Stimulated activated CD4-positive, alpha-beta T cell treated with anti-CD3 and anti-CD28 coated beads, Interleukin-4, amount 100 ng/mL, for 4 hours (primary cell): ENCODE measurements around the gene NOB1.
A peak's percentile ranks its signal among the peaks of the same experiment; 100 is the strongest.

Experiments used
- DNase-seq, 2 experiments: peaks; one replicate each; pipeline ENCODE4 v3.0.0-alpha.2; 2020

NOB1 gene

DNA sequence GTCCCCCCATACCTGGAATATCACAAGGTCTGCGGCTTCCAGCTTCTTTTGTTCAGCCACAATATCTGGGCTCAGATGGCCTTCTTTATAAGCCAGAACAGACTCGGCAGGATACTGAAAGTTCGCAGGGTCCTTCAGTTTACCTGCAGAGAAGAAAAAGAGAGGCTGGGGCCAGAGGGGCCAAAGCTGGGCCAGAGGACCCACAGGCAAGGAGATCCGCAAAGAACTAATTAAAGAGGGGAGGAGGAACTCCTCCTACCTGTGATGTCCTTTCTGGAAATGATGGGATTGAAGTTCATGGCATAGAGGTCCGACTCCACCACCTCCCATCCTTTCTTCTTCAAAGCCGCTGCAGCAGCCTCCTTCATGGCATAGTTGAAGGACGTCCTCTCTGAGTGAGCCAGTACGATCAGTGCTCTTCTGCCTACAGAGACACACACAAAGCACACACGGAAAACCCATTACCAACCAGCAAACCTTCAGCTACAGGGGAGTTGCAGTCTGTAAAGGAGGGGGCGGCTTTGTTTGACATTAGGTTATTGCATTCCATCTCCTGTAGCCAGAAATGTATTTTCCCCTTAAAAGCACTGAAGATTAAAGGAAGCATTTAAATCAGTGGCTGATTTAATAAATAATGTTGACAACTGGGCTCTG lies 36.5 kb downstream of the NOB1 start:
- DNase-seq: no peak

DNA sequence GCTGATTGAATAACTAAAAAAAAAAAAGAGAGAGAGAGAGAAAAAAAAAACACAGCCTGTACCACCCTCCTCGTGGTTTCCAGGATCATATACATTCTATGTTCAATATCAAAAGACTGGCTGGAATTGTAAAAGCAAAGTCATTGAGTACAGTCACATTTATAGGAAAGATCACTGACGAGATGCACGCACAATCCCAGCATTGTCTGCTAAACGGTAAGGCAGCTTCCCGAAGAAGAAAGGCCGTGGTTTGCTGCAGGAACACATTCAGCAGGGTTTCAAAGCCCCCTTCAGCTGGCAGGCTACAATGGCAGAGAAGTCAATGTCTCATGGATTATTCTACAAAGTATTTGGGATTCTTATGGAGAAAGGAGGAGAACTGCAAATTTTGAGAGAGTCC lies 37.7 kb downstream of the NOB1 start:
- DNase-seq: no peak

DNA sequence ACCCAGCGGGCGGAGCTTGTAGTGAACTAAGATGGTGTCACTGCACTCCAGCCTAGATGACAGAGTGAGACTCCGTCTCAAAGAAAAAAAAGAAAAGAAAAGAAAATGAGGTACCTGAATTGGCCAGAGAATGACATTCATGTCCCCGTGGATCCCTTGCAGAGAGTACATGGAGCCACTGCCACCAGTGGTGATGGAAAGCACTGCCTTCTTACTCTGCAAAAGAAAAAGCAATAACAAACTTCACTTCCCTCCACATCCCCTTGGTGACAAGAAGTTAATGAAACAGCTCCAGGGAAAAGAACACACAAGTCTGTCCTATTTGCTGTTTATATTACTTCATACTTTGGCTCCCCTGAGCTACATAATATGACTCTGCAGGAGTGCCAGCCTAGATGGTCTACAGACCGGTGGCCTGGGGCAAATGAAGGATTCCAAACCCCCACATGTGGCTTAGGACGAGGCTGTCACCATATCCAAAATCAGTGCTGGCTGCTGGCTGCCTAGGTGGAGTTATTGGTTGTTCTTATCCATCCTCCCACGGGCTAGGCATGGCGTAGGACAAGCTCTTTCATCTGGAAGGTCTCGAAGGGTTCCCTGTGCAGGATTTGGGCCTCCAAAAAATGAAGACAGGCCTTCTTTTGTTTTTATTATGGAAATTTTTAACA lies 41.7 kb downstream of the NOB1 start:
- DNase-seq: no peak

DNA sequence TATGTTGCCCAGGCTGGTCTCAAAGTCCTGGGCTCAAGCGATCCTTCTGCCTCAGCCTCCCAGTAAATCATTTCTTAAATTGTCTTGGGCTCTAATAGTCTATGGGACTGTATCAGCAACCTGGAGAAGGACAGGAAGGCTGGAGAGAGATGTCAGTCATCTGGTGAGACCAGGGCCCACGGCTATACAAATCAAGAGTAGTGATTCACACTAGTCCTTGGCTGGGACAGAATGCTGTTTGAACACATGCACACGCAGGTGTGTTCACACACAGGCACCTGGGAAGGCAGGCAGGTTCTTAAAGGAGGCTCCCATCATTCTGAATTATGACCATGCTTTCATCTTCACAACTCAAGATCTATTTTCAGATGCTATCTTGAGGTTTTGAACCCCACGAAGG lies 42.4 kb downstream of the NOB1 start:
- DNase-seq: no peak

DNA sequence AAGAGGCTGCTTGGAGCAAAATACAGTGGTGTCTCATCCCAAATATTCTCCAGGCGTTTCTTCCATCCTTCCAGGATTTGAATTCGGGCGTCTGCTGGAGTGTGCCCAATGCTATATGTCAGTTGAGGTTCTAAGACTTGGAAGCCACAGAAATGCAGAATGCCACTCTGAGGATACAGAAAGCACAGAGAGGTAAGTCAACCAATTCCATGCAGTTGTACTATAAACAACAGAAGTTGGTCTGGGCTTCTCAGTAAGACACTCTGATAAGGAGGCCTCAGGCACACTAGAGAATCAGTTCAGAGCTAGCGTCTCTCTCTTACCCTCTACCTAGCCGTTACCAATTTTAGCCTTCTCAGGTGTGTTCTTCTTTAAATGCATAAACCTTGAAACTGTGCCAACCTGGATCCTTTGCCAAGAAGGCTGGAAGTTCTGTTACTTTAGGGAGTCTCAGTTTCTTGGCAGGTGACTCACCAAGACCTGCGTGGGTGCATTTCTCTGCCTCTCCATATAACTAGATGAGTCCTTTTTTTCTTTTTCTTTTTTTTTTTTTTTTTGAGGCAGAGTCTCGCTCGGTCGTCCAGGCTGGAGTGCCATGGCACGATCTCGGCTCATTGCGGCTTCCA lies 43.5 kb downstream of the NOB1 start:
- DNase-seq: peak in 1 of 2 experiments; percentile 6

DNA sequence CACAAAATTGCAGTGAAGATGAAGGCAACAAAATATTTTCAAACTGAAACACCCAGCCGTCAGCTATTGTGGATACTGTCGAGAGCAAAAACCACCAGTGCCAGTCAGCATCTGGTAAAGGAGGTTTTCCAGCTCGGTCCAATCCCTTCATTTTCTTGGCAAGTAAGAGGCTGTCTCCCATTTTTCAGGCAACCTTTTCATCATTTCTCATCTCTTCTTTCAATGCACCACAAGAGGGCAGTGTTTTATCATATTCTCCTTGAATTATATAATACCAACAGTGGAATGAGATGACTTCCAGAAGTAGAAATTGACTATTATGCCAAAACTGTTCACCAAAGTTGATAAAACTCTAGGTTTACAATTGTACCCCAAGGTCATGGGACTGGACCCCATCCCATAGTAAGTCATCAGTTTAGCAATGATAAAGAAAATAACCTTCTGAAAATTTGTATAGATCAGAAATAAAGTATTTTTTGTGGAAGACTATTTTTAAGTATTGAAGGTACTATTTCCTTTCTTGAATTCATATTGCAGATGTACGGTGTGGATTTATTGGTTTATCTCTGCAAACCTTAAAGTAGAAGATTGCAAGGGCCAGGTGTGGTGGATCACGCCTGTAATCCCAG lies 45.2 kb downstream of the NOB1 start:
- no peak for DNase-seq

DNA sequence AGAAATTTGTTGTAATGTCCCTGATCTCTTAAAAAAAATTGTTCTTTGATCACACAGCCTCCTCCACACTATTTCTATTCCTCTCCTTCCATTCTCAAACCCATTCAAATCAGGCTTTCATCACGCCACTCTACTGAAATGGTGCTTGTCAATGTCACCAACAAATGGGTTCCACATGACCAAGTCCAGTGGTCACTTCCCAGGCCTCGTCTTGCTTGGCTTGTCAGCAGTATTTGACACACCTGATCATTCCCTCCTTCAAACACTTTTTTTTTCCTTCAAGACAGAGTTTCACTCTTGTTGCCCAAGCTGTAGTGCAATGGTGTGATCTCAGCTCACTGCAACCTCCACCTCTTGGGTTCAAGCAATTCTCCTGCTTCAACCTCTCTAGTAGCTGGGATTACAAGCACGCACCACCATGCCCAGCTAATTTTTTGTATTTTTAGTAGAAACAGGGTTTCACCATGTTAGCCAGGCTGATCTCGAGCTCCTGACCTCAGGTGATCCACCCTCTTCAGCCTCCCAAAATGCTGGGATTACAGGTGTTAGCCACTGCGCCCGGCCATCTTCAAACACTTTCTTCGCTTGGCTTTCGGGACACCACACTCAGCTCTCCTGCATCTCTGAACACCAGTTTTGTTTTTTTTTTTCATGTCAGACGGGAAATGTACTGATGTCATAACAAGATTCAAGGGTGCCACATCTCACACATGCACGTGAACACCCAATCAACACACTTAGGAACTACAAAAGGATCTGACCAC lies 46.6 kb downstream of the NOB1 start:
- DNase-seq: no peak

DNA sequence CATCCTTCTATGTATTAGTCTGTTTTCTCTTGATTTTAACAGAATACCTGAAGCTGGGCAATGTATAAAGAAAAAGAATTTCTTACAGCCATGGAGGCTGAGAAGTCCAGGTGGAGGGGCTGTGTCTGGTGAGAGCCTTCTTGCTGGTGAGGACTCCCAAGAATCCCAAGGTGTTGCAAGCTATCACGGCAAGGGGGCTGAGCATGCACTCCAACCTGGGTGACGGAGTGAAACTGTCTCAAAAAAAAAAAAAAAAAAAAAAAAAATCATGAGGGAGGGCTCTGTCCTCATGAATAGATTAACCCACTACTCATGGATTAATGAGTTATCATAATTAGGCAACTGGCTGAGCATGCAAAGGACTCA lies 47.8 kb downstream of the NOB1 start:
- DNase-seq: no peak

DNA sequence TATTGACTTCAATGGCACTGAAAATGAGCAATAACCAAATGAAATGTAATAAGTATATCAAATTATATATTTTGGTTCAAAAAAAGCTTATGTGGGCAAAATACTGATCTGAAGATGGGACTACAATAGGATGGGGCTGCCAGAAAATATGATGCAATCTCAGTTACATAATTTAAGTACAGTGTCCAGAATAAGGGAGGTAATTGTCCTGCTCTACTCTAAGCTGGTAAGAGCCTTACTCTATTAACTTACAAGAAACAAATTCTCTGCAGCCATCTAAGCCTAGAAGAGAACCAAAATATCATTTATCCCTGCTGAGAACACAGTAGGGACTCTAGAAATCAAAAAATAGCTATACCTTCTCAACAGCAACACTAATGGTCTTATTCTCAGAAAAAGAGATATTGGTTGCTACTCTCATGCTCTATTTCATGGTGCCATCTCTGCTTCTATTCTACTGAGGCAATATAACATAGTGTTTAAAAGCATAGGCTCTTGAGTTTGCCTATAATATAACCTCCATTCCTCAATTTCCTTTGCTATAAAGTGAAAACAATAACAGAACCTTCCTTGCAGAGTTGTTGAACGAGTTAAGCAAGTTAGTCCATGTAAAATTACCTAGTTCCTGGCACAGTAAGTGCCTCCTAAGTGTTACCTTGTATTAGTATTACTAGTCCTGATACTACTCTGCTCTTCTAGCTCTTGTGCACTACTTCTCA lies 48.3 kb downstream of the NOB1 start:
- no peak for DNase-seq

DNA sequence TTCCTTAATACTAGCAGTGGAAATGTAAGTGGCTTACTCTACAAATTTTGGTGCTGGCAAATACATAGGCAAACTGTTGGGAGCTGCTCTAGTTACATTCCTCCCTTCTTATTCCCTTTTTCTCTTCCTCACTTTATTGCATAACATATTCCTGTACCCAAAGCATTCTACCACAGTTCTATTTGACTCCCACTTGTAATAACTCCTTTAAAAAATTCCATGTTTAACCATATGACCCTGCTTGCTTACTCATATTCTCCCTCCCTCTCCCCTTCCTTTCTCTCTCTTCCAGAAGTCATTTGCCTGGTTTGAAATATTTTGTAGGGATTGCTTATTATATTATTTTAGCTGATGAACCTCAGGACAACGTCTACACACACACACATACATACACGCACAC lies 51.1 kb downstream of the NOB1 start:
- DNase-seq: no peak

DNA sequence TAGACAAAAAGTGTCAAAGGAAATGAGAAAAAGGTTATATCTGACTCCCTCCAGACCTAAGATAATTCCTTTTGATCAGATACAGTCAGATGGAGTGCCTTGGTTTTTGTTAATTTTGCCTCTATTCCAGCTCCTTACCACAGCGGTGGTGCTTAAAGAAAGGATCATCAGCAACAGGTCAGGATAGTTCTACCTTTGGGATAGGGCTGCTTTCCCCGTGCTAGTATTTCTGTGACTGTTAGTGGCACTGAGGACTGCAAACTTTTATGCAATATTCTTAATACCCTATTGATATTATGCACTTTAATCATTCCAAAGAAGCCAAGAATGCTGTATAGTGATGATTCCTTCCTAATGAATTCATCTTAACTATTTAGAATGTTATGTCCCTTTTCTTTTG lies 52.9 kb downstream of the NOB1 start:
- no peak for DNase-seq

DNA sequence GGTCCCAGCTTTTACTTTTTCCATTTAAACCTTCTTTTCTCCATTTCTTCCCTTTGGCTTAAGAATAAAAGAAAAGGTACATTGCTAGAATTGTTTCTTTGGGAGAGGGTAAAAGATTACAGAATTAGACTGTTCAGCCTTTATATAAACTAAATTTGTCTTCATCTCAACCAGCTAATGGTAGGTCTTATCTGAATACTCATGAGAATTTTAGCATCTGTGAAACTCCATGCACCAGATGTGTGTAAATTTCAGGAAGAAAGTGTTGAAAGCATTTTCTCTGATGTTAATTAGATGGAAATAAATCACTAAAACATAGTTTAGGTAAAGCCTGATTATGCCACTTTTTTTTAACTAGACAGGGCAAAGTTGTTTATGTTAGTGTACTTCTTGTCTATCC lies 53.3 kb downstream of the NOB1 start:
- no peak for DNase-seq

DNA sequence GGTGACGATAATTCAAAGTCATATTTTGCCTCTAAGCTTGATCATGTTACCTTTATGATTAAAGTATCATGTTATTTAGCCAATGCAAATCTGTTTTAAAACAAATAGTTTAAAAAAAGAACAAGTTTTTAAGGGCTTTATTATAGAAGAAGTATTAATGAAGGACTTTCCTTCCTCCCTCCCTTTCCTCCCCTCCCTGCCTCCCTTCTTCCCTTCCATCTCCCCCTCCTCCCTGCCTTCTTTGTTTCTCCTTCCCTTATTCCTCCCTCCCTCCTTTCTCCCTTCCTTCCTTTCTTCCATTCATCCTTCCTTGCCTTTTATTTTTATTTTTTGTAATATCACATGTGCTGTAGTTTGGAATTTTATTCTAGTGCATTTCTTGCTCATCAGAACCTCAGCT lies 54.8 kb downstream of the NOB1 start:
- DNase-seq: no peak

DNA sequence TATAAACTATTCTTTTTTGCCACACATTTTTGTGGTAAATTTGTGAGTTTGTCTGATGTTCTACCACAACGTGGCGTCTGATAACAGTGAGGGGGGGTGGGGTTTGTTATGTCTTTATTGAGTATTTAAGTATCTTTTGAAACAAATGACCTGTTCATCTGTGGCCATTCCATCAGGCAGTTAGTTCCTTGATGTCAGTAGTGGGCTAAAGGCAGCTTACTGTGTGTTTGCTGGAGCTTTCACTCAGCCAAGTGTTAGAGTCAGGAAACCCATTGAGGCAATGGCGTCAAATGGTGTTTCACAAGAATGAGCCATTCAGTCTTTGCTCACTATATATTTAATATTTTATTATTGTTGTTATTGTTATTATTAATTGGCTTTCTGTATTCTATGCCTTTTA lies 56.3 kb downstream of the NOB1 start:
- DNase-seq: no peak

DNA sequence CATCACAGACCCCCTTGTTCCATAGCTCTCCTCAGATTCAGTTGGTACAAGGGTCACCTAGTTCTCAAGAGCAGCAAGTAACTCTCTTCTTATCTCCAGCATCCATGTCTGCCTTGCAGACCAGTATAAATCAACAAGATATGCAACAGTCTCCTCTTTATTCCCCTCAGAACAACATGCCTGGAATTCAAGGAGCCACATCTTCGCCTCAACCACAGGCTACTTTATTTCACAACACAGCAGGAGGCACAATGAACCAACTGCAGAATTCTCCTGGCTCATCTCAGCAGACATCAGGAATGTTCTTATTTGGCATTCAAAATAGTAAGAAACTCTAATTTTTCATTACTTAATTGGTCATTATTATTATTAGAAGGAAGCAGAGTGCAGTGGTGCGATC lies 60.8 kb downstream of the NOB1 start:
- DNase-seq: no peak

DNA sequence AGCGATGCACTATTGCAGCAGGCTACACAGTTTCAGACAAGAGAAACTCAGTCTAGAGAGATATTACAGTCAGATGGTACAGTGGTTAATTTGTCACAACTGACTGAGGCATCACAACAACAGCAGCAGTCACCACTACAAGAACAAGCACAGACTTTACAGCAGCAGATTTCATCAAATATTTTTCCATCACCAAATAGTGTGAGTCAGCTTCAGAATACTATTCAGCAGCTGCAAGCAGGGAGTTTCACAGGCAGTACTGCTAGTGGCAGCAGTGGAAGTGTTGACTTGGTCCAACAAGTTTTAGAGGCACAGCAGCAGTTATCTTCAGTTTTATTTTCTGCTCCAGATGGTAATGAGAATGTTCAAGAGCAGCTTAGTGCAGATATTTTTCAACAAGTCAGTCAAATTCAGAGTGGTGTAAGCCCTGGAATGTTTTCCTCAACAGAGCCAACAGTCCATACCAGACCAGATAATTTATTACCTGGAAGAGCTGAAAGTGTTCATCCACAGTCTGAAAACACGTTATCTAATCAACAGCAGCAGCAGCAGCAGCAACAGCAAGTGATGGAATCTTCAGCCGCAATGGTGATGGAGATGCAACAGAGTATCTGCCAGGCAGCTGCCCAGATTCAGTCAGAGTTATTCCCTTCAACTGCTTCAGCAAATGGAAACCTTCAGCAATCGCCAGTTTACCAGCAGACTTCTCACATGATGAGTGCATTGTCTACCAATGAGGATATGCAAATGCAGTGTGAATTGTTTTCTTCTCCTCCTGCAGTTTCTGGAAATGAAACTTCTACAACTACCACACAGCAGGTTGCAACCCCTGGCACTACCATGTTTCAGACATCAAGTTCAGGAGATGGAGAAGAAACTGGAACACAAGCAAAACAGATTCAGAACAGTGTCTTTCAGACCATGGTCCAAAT lies 62.5 kb downstream of the NOB1 start:
- no peak for DNase-seq
